ENCODE data around the gene TSPYL2.

DNA sequence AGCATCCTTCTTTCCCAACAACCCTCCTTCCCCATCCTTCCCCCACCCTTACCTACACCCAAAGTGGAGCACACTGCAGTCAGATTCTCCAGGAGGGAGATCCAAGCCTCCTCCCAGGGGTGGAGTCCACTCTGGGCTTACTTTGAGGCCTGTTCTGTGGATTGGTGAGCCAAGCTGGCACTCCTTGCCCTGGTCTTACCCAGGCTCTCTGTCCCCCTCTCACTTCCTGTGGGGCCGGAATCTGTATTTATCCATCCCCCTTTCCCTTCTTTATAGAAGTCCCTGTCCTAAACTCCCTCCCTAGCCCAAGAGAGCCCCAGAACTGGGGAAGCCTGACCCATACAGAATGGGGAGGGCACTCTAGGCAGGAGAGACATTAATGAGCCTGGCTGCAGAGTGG, 3.2 kb upstream of the TSPYL2 start:
- TF ChIP-seq POLR2A (IDR thresholded peaks at IDR 0.05), result no peak
- TF ChIP-seq CTCF (IDR thresholded peaks at IDR 0.05), result no peak
